Colonic mucosa (tissue), 4 donors: Measurements from ENCODE around the gene ARID5B. TPM values are rescaled to one million over a fixed set of nuclear protein-coding genes. Genes with fewer than 3 reads are reported as not detected.

Experiments used
- DNase-seq: peaks from one replicate; pipeline ENCODE4 v3.0.0-alpha.2; 2020
- H3K27ac ChIP-seq: fragments of 200-600 bp; one replicate; pipeline ENCODE4 v1.8.0; 2021
- H3K27me3 ChIP-seq: fragments of 200-600 bp; one replicate; pipeline ENCODE4 v1.8.0; 2021
- H3K36me3 ChIP-seq: fragments of 200-600 bp; one replicate; pipeline ENCODE4 v1.8.0; 2021
- H3K4me1 ChIP-seq: fragments of 200-600 bp; one replicate; pipeline ENCODE4 v1.8.0; 2021; ENCODE audit warnings: mild to moderate bottlenecking
- H3K4me3 ChIP-seq: fragments of 200-600 bp; one replicate; pipeline ENCODE4 v1.8.0; 2021
- H3K9ac ChIP-seq, 2 donors: one replicate each; pipeline ENCODE4 v1.7.0; 2013; ENCODE audit warnings: control low read depth in 2 of 2, low read depth in 2 of 2, low read length in 2 of 2
- H3K9me3 ChIP-seq: fragments of 200-600 bp; one replicate; pipeline ENCODE4 v1.8.0; 2021
- CTCF ChIP-seq: fragments of 200-600 bp; IDR thresholded peaks from one replicate; pipeline ENCODE4 v1.8.0; 2022; ENCODE audit warnings: antibody characterized with exemption, mild to moderate bottlenecking
- intact Hi-C: fragments of 100-400 bp; cut with DNase I; formaldehyde crosslinking; loops from one replicate; pipeline ENCODE4 v1.14.1; 2022
- total RNA-seq, 2 donors: library from RNA; stranded (reverse); fragmentation: NEBNext Ultra II Directional in 1 of 2; extraction: Animal tissue kit (Norgen Biotek cat#: 25700) in 1 of 2; gene quantifications; one replicate each; pipeline ENCODE4 v1.2.1, GENCODE V29; 2021
- donor health status: healthy.
- donor health status: DM: no; HTN: no; CAD: no.
- donor health status: DM: no; HTN: no; CAD: no.

The ARID5B gene
- total RNA-seq, 2 donors from 2014 or later, result 18.8 to 27.2 TPM

DNA sequence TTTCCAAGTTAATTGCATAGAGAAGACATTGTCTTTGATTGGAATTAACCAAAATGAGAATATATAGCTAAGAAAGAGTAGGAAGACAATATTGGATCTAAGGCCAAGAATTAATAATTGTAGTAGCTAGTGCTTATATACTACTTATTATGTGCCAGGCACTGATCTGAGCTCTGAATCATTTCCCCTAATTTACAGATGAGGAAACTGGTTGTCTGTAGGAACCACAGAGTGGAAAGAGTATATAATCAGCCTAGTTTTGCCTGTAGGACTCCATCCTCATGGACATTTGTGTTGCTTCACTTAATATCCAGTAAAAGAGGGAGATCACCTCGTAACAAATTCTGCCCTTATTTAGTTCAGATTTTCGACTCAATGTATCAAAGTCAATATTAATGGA lies 127.9 kb downstream of the ARID5B start:
- Histone ChIP-seq H3K4me3 (no peak overlapping the region), H3K27me3 (no peaks in the 10 kb centered on the region), H3K9me3 (no peaks in the 10 kb centered on the region), H3K36me3 (no peaks in the 10 kb centered on the region), H3K27ac (no peak overlapping the region), H3K4me1 (no peaks in the 10 kb centered on the region), H3K9ac (no peak overlapping the region)
- no peak for TF ChIP-seq CTCF
- DNase-seq, result no peak
- intact Hi-C loops, result no loop called here

DNA sequence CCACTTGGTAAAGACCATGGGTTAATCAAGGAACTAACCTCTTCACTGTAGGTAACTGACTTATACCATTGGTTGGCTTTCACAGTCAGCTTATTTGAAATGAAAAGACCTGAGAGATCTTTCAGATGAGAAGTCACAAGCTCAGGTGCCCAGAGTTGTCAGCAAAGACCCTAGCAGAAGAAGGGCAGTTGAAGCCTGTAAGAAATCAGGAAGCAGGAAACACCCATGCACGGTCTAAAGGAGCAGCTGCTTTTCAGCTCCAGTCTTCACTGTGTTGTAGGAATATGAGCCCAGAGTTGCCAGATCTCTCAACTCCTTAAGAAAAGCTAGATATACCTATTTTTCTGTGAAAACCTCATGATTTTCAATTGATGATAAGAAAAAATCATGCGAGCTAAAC lies 130.0 kb downstream of the ARID5B start:
- intact Hi-C loops, result no loop called here
- H3K4me3 ChIP-seq, result no peak overlapping the region
- no peak overlapping the region for H3K27ac ChIP-seq
- H3K4me1 ChIP-seq, result no peaks in the 10 kb centered on the region
- no peaks in the 10 kb centered on the region for H3K36me3 ChIP-seq
- no peak for TF ChIP-seq CTCF
- no peak overlapping the region for H3K9ac ChIP-seq
- H3K27me3 ChIP-seq, result no peaks in the 10 kb centered on the region
- no peak for DNase-seq
- no peaks in the 10 kb centered on the region for H3K9me3 ChIP-seq

DNA sequence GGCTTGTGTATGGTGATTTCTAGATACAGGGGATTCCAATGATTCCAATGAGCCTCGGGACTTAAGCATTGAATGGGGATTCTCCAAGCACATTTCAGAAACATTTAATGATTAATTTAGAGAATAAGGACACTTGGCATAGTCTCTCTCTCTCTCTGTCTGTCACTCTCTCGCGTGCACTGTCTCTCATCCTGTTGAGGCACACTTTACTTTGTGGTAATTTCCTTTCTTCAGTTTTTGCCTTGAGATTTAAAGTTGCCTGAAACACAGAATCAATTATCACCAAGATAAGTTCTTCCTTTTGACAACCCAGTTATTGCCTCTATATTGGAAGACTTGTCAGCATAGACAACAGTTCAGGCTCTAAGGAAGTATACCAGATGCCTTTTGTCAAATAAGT lies 131.6 kb downstream of the ARID5B start:
- no peaks in the 10 kb centered on the region for H3K4me1 ChIP-seq
- TF ChIP-seq CTCF, result no peak
- H3K9ac ChIP-seq, result no peak overlapping the region
- no peaks in the 10 kb centered on the region for H3K27me3 ChIP-seq
- intact Hi-C loops, result no loop called here
- DNase-seq, result no peak
- H3K9me3 ChIP-seq, result no peaks in the 10 kb centered on the region
- H3K36me3 ChIP-seq, result no peaks in the 10 kb centered on the region
- H3K4me3 ChIP-seq, result no peak overlapping the region
- no peak overlapping the region for H3K27ac ChIP-seq

DNA sequence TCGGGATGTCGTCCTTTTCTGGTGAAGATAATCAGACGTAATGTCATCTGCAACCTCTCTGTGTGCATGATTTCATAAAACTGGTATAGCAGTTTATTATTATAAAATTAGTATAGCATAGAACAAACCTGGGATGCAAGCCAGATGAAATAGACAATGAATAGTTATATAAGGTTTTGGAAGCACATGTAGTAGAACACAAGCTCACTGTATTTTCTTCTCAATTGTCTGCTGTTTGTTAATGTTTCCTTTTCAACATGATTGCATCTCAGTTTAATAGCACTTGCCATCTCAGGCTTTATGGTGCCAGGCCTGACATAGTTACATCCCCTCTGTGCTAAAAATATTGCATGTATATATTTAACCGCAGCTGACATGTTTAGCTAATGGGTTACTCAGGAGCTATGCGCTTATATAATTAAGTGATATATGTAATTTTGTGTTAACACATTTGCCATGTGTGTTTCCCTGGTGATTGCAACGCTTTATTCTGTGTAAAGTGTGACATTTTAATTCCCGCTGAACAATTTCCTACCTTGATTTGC lies 132.7 kb downstream of the ARID5B start:
- H3K9ac ChIP-seq, result no peak overlapping the region
- no peaks in the 10 kb centered on the region for H3K4me1 ChIP-seq
- H3K4me3 ChIP-seq, result no peak overlapping the region
- no peaks in the 10 kb centered on the region for H3K27me3 ChIP-seq
- no peak for TF ChIP-seq CTCF
- H3K9me3 ChIP-seq, result no peaks in the 10 kb centered on the region
- no peaks in the 10 kb centered on the region for H3K36me3 ChIP-seq
- no peak overlapping the region for H3K27ac ChIP-seq
- no peak for DNase-seq
- intact Hi-C loops, result no loop called here

GRCh38 chr10:62036186-62037081 lies 134.9 kb downstream of the ARID5B start:
- Histone ChIP-seq H3K4me1 (peaks cover 3% of the 10 kb centered on the region), H3K27me3 (no peaks in the 10 kb centered on the region), H3K4me3 (no peak overlapping the region), H3K9ac (peak overlapping the region in 1 of 2 donors; percentile 51), H3K36me3 (no peaks in the 10 kb centered on the region), H3K27ac (peak overlapping the region; percentile 50), H3K9me3 (no peaks in the 10 kb centered on the region)
- no peak for TF ChIP-seq CTCF
- intact Hi-C loops, result loop anchor here (5.0 kb wide), 2 partner anchors 134 to 211 kb away; partner anchors contain the start of gene ARID5B
- DNase-seq, result no peak
